Measurements from ENCODE around the gene TTLL10.

GRCh38 chr1:1189111-1189510 is 15.4 kb downstream of the TTLL10 start:
- no peak for TF ChIP-seq CTCF (IDR thresholded peaks at IDR 0.05; ENCODE audit: insufficient read depth, low read depth, low read length)
- TF ChIP-seq EZH2 (IDR thresholded peaks at IDR 0.05; ENCODE audit: insufficient read depth, low read length), result no peak

Data from astrocyte (in vitro differentiated cells and primary cell).